Liver (tissue), 9 donors: ENCODE measurements around the gene ERBB4. TPM values are rescaled to one million over a fixed set of nuclear protein-coding genes. Genes with fewer than 3 reads are reported as not detected.

Experiments used
- DNase-seq: peaks from one replicate; pipeline ENCODE4 v3.0.0-alpha.2; 2017; ENCODE audit warnings: low spot score
- H3K27ac ChIP-seq, 2 donors: one replicate each; pipeline ENCODE4 v1.7.0; 2013; ENCODE audit warnings: inconsistent platforms in 2 of 2, low read length in 2 of 2, control low read depth in 1 of 2, low read depth in 1 of 2, mild to moderate bottlenecking in 1 of 2
- H3K27me3 ChIP-seq, 4 donors: one replicate each; pipeline versions ENCODE4 v1.6.1 to v1.7.0; 2013; ENCODE audit warnings: low read length in 3 of 4, inconsistent platforms in 1 of 4, mild to moderate bottlenecking in 1 of 4, moderate library complexity in 1 of 4; ENCODE audit not compliant: control insufficient read depth in 4 of 4, insufficient read depth in 4 of 4
- H3K36me3 ChIP-seq, 4 donors: one replicate each; pipeline versions ENCODE4 v1.6.1 to v1.7.0; 2013; ENCODE audit warnings: low read length in 3 of 4, mild to moderate bottlenecking in 3 of 4, low read depth in 1 of 4, moderate library complexity in 1 of 4; ENCODE audit not compliant: control insufficient read depth in 4 of 4, insufficient read depth in 3 of 4
- H3K4me1 ChIP-seq, 4 donors: one replicate each; pipeline versions ENCODE4 v1.6.1 to v1.7.0; 2013; ENCODE audit warnings: low read length in 3 of 4, mild to moderate bottlenecking in 3 of 4, moderate library complexity in 1 of 4; ENCODE audit not compliant: control insufficient read depth in 4 of 4, insufficient read depth in 4 of 4
- H3K4me3 ChIP-seq, 3 donors: one replicate each; pipeline versions ENCODE4 v1.6.1 to v1.7.0; 2013; ENCODE audit warnings: low read length in 3 of 3, control low read depth in 1 of 3, low read depth in 1 of 3, mild to moderate bottlenecking in 1 of 3
- H3K9ac ChIP-seq, 2 donors: one replicate each; pipeline ENCODE4 v1.7.0; 2013; ENCODE audit warnings: low read length in 2 of 2, mild to moderate bottlenecking in 2 of 2, moderate library complexity in 2 of 2, control low read depth in 1 of 2, low read depth in 1 of 2
- H3K9me3 ChIP-seq, 4 donors: one replicate each; pipeline versions ENCODE4 v1.6.1 to v1.7.0; 2013; ENCODE audit warnings: low read length in 3 of 4; ENCODE audit not compliant: control insufficient read depth in 4 of 4
- EGR1 ChIP-seq, 2 donors: IDR thresholded peaks; 2 replicates each; pipeline ENCODE4 v1.6.1; 2016 to 2018; ENCODE audit warnings: antibody characterized with exemption in 2 of 2, low read depth in 2 of 2
- FOXA1 ChIP-seq: IDR thresholded peaks from 2 replicates; pipeline ENCODE4 v1.6.1; 2016; ENCODE audit warnings: antibody characterized with exemption
- FOXA2 ChIP-seq: IDR thresholded peaks from 2 replicates; pipeline ENCODE4 v1.6.1; 2016; ENCODE audit warnings: antibody characterized with exemption
- GABPA ChIP-seq, 2 donors: IDR thresholded peaks in 1 of 2; conservative IDR thresholded peaks in 1 of 2; 2 replicates each; pipeline ENCODE4 v1.6.1; 2016; ENCODE audit warnings: antibody characterized with exemption in 2 of 2, mild to moderate bottlenecking in 1 of 2, moderate library complexity in 1 of 2
- HNF4A ChIP-seq, 2 donors: conservative IDR thresholded peaks; 2 replicates each; pipeline ENCODE4 v1.6.1; 2016; ENCODE audit warnings: antibody characterized with exemption in 2 of 2, mild to moderate bottlenecking in 2 of 2
- JUND ChIP-seq, 2 donors: IDR thresholded peaks; 2 replicates each; pipeline ENCODE4 v1.6.1; 2016; ENCODE audit warnings: antibody characterized with exemption in 2 of 2
- YY1 ChIP-seq: IDR thresholded peaks from 2 replicates; pipeline ENCODE4 v1.6.1; 2016; ENCODE audit warnings: antibody characterized with exemption, mild to moderate bottlenecking
- WGBS: extraction: QIAGEN DNeasy Blood & Tissue Kit; methylation state at CpG from one replicate; pipeline ENCODE4 v1.1.7; 2013; 5-methylcytosine and 5-hydroxymethylcytosine counted together
- polyA plus RNA-seq, 2 donors: library from polyadenylated mRNA; stranded (reverse) in 1 of 2; unstranded in 1 of 2; fragments of 200-250 nt in 1 of 2; fragments of >200 nt in 1 of 2; fragmentation: Nextera tagmentation in 1 of 2; extraction: Ambion mirVana in 1 of 2; gene quantifications; one replicate each; pipeline versions ENCODE4 v1.2.1 to v1.2.3, GENCODE V29; 2013 to 2015
- total RNA-seq, 2 donors: library from RNA; depleted of rRNA; stranded (reverse); fragments of >200 nt; gene quantifications; one replicate each; pipeline ENCODE4 v1.2.3, GENCODE V29; 2014
- TF ChIP-seq, protein P1 (sequence below): IDR thresholded peaks from 2 replicates; pipeline ENCODE4 v1.6.1; 2016; ENCODE audit warnings: antibody characterized with exemption
- TF ChIP-seq, protein P2 (sequence below): IDR thresholded peaks from 2 replicates; pipeline ENCODE4 v1.6.1; 2016; ENCODE audit warnings: antibody characterized with exemption, mild to moderate bottlenecking
- donor health status: healthy.
- donor health status: healthy.
- donor health status: healthy.
- donor health status: healthy.
- donor health status: healthy.

The ERBB4 gene
- total and polyA plus RNA-seq, 4 donors, result 0.03 to 0.42 TPM; not detected in 2

DNA sequence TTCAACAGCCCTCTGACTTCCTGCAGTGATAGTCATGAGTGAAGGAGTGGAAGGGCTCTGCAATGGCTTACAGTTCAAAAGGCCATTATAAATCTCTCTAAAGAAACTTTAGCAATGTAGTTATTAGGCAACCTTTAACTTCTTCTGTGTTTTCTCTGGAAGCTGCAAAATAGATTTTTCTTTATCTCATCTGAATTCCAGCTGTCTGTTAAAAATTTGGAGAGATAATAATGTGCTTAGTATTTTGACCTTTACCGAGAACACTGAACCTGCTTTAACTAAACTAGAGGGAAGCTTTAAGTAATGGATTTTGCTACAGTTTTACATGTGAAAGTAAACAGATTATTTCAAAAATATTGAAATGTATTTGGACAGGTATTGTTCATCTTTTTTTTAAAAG, 847.9 kb downstream of the ERBB4 start (continued):
- TF ChIP-seq JUND (IDR thresholded peaks at IDR 0.05) (no peak), YY1 (no peak), EGR1 (IDR thresholded peaks at IDR 0.05; ENCODE audit: low read depth in 2 of 2) (no peak), HNF4A (conservative IDR thresholded peaks at IDR 0.05) (no peak)
- TF ChIP-seq, protein P1, sequence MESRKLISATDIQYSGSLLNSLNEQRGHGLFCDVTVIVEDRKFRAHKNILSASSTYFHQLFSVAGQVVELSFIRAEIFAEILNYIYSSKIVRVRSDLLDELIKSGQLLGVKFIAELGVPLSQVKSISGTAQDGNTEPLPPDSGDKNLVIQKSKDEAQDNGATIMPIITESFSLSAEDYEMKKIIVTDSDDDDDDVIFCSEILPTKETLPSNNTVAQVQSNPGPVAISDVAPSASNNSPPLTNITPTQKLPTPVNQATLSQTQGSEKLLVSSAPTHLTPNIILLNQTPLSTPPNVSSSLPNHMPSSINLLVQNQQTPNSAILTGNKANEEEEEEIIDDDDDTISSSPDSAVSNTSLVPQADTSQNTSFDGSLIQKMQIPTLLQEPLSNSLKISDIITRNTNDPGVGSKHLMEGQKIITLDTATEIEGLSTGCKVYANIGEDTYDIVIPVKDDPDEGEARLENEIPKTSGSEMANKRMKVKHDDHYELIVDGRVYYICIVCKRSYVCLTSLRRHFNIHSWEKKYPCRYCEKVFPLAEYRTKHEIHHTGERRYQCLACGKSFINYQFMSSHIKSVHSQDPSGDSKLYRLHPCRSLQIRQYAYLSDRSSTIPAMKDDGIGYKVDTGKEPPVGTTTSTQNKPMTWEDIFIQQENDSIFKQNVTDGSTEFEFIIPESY, result no peak

DNA sequence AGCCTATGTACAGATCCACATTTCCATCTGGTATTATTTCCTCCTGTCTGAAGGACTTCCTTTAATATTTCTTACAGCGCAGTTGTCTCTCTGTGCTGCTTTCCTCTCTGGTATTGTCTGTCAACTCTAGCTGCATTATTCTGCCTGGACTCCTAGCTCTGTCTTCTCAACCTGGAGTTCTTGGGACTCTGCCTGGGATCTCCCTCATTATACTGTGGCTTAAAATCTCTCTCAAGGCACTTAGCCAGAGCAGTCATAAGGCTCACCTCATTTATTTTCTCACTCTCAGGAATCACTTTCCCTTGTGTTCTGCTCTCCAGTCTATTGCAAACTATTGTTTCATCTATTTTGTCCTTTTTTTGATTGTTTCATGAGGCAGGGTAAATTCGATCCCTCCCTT, 850.4 kb downstream of the ERBB4 start:
- H3K9me3 ChIP-seq, result peaks cover 0 to 8% (median 5%) of the 10 kb centered on the region in 4 donors
- no peak overlapping the region for H3K27ac ChIP-seq
- peaks cover 0 to 2% (median 0%) of the 10 kb centered on the region in 4 donors for H3K36me3 ChIP-seq
- no peak overlapping the region for H3K4me3 ChIP-seq
- no peaks in the 10 kb centered on the region for H3K27me3 ChIP-seq
- H3K9ac ChIP-seq, result no peak overlapping the region
- TF ChIP-seq, protein P2, sequence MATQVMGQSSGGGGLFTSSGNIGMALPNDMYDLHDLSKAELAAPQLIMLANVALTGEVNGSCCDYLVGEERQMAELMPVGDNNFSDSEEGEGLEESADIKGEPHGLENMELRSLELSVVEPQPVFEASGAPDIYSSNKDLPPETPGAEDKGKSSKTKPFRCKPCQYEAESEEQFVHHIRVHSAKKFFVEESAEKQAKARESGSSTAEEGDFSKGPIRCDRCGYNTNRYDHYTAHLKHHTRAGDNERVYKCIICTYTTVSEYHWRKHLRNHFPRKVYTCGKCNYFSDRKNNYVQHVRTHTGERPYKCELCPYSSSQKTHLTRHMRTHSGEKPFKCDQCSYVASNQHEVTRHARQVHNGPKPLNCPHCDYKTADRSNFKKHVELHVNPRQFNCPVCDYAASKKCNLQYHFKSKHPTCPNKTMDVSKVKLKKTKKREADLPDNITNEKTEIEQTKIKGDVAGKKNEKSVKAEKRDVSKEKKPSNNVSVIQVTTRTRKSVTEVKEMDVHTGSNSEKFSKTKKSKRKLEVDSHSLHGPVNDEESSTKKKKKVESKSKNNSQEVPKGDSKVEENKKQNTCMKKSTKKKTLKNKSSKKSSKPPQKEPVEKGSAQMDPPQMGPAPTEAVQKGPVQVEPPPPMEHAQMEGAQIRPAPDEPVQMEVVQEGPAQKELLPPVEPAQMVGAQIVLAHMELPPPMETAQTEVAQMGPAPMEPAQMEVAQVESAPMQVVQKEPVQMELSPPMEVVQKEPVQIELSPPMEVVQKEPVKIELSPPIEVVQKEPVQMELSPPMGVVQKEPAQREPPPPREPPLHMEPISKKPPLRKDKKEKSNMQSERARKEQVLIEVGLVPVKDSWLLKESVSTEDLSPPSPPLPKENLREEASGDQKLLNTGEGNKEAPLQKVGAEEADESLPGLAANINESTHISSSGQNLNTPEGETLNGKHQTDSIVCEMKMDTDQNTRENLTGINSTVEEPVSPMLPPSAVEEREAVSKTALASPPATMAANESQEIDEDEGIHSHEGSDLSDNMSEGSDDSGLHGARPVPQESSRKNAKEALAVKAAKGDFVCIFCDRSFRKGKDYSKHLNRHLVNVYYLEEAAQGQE, result no peak
- no peak for TF ChIP-seq FOXA2
- no peaks in the 10 kb centered on the region for H3K4me1 ChIP-seq
- no peak for DNase-seq
- 66% methylated on average over 2 of the region's 2 CpGs for WGBS

DNA sequence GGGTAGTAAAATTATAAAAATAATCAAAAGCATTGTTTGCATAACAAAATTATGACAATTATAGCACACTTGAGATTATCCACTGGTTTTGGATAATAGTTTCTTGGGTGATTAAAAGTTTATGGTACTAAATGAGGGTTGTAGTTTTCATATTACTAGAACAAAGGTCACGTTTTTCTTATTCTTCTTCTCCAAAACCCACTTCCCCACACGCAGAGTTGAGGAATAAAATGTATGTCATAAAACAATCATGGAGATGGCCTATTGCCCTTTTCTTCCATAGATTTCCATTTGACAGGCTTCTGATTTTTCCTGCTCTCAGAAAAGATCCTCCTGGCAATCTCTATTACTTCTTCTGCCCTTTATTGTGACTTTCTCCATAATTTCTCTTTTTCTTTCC, 863.9 kb downstream of the ERBB4 start:
- TF ChIP-seq FOXA1, result no peak
- TF ChIP-seq, protein P2, result no peak
- TF ChIP-seq GABPA (IDR thresholded peaks at IDR 0.05 in 1 of 2, conservative IDR thresholded peaks at IDR 0.05 in 1 of 2), result no peak
- TF ChIP-seq FOXA2, result no peak
- Histone ChIP-seq H3K4me1 (no peaks in the 10 kb centered on the region), H3K4me3 (no peak overlapping the region), H3K9me3 (peaks cover 0 to 1% (median 0%) of the 10 kb centered on the region in 4 donors), H3K27ac (no peak overlapping the region), H3K36me3 (no peaks in the 10 kb centered on the region), H3K27me3 (no peaks in the 10 kb centered on the region), H3K9ac (no peak overlapping the region)
- WGBS, result 51% methylated on average over 2 of the region's 2 CpGs
- DNase-seq, result no peak
